ENCODE measurements around the gene USP32.
"Not testable (repeated sequence)": the region's sequence is repeated elsewhere in the genome, so short reads cannot be mapped to it uniquely, and the experiment has no call there.

USP32 gene

DNA sequence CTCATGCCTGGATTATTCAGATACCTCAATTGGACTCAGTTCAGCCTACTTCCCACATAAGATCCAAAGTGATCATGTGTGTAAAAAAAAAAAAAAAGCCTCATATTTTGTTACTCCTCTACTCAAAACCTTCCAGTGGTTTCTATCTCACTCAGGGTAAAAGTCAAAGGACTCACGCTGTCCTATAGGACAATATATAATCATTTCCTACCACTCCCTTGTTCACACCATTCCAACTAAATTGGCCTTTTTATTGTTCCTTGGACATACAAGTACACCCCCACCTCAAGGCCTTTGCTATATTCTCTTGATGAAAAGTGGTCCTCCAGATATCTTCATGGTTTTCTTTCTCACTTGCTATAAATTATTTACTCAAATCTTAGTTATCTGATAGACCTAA, 99.2 kb downstream of the USP32 start:
- DNase-seq = no peak

DNA sequence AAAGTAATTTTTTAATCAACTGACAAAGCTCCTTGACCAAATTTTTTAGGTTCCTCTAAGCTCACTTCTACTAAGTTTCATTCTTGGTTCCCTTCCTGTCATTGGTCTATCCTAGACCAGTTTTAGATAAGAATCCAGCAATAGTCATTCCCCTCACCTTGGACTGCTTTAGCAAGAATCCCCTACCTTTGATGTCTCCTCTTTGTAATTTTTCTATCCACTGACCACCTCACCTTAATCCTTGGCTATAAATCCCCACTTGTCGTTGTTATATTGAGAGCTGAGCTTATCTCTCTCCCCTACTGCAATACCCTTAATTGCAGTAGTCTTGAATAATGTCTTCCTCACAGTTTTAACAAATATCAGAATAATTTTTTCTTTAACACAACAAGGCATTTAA, 107.2 kb downstream of the USP32 start:
- no peak for DNase-seq

GRCh38 chr17:60283816-60284215, 108.1 kb downstream of the USP32 start:
- no peak for DNase-seq

- no peak for DNase-seq
These were observed 111.3 kb downstream of the USP32 start for GRCh38 chr17:60280673-60281072.

- no peak for DNase-seq
These were observed 113.7 kb downstream of the USP32 start for GRCh38 chr17:60278237-60278636.

GRCh38 chr17:60277258-60277657, 114.7 kb downstream of the USP32 start:
- no peak for DNase-seq

DNA sequence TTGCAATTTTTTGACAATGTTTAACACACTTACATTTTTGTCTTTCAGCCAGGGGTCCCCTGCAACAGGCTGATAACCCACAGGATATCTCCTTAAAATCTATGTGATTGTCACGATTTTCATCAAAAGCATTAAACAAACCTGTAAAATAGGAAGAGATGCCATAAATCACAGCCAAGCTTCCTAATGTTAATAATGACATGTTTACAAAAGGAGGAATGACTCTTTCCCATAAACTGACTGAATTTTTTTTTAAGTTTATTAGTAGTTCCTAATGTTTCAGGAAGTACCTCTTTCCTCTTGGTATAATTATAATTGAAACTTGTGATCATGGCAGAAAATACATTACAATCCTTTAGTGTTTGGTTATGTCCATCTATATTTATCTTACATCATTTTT, 122.5 kb downstream of the USP32 start:
- DNase-seq = no peak

DNA sequence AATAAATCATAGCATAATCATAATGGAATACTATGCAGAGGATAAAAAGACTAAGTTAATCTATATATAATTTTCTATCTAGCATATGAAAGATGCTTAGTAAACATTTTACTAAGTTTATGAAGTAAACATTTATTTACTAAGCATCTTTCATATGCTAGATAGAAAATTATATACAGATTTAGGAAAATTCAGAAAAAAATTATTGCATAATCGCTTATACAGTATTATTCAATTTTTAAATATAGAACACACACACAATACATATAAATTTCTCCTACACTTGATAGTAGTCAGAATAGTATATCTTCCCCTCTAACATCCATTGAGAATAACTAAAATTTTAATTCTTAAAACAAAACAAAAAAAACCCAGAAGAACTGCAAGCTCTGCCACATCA, 131.4 kb downstream of the USP32 start:
- no peak for DNase-seq

DNA sequence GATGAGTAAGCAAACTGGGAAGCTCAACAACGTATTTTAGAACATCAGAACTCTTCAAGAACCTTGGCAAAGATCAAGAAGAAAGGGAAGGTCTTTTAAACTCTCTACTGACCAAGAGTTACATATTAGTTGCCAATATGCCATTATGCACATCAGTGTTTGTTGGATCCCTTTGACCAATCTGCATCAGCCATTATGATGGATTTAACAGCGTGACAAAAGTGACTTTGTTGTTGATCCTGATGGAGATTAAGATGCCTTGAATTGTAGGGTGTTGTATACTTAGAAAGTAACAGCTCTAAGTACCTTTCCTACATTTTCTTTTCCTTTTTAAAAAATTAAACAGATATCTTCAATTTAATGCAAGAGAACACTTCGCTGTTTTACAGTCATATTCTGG, 133.6 kb downstream of the USP32 start:
- no peak for DNase-seq

- DNase-seq = no peak
These were observed 135.8 kb downstream of the USP32 start for GRCh38 chr17:60256174-60256573.

DNA sequence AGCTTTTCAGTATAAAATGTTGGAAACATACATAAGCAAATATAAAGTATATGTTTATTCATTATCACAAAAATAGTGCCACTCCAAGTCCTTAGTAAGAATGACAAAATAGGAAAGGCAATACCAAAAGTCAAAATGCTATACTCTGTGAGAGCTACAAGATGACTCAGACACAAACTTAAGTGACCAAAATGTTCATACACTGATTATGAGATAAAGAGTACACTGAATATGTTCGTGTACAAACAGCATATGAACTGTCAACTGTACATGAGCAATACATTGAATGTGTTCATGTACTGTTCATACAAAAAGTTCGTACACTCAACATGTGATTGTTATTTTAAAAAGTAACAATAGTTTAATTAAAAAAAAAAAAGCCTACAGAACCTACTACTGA, 138.9 kb downstream of the USP32 start:
- no peak for DNase-seq

DNA sequence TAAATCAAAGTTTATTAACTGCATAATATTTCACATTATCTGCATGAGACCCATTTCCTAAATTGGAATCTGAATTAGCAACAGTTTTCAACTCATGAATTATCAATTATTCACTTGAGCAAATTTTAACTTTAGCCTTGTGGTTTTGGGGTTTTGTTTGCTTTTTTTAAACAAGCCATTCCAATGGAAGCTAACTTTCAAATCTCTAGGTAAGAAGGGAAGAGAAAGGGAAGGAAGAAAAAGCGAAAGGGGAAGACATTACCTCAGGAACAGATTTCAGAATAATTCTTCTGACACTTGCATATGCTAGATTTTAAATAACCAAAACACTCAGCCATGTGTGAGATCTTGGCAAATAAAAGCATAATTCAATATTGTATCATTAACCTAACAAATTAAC, 139.5 kb downstream of the USP32 start:
- DNase-seq = no peak

- DNase-seq = no peak
These were observed 142.6 kb downstream of the USP32 start for GRCh38 chr17:60249290-60249826.

DNA sequence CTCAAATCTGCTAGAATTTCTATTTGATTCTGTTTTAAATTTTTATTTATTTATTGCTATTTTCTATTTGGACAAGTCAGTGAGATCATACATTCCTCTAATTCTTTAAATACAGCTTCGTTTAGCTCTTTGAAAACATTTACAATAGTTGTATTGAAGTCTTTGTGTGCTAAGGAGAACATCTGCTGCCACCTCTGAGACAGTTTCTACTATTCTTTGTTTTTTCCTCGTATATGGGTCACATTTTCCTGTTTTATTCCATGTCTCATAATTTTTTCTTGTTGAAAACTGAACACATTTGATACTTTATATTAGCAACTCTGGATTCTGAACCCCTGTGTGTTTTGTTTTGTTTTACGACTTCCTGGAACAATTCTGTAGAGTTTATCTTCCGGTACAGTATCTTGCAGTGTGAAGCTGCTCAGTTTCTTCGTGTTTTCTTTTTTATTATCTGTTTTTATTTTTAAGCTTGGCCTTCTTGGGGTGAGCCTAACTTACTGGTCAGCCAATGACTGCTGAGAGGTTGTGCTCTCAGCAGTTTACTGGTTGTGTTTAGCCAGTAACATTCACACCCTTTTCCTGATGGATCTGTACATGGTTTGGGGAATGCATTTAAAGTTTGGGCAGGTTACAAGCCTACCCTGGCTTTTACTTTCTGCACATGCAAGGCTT, 143.2 kb downstream of the USP32 start:
- no peak for DNase-seq

GRCh38 chr17:60247836-60248461, 144.0 kb downstream of the USP32 start:
- no peak for DNase-seq

GRCh38 chr17:60244656-60245055, 147.3 kb downstream of the USP32 start:
- DNase-seq = no peak

DNA sequence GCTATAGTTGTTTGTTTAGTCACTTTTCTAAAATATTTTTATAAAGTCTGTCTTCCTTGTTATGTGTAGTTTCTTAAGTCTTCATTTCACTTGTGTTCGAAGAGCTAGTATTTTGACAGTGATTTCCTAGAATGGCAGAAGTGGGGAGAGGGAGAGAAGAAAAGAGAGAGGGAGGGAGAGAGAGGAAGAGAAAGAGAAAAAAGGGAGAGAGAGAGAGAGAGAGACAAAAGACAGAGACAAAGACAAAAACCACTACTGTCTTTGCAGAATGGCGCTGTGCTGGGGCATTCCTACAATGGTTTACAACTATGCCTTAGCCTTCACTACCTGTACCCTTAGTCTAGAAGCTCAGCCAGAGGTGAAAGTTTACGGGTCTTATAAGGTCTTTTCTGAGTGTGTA, 151.6 kb downstream of the USP32 start:
- no peak for DNase-seq

- no peak for DNase-seq
These were observed 160.2 kb downstream of the USP32 start for GRCh38 chr17:60231691-60232090.

- no peak for DNase-seq
These were observed 160.7 kb downstream of the USP32 start for GRCh38 chr17:60231234-60231633.

DNA sequence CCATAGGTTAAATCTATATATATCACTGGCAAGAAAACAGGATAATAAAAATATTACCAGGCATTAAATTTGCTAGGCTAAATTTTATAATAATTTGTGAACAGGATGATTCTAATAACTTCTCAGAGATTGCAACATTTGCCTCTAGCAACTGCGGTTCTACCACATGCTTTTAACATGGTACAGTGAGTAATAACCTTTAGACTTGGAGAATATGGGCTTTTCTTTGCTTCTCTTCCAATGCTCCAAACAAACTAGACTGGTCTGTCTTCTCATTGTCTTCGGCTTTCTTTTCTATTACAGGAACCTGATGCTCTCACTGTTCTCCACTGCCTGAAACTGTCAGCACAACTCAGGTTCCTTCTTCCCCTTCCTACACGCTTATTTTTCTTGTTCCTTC, 161.6 kb downstream of the USP32 start:
- no peak for DNase-seq

GRCh38 chr17:60229188-60229802, 162.6 kb downstream of the USP32 start:
- DNase-seq = no peak

DNA sequence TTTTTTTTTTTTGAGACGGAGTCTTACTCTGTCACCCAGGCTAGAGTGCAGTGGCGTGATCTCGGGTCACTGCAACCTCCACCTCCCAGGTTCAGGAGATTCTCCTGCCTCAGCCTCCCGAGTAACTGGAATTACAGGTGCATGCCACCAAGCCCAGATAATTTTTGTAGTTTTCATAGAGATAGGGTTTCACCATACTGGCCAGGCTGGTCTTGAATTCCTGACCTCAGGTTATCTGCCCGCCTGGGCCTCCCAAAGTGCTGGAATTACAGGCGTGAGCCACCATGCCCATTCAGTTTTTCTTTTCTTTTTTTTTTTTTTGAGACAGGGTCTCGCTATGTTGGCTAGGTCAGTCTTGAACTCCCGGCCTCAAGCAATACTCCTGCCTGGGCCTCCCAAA, 164.7 kb downstream of the USP32 start:
- not testable (repeated sequence) for DNase-seq

GRCh38 chr17:60224064-60224463, 167.9 kb downstream of the USP32 start:
- DNase-seq = no peak

GRCh38 chr17:60223456-60223855, 168.5 kb downstream of the USP32 start:
- DNase-seq = no peak
